IMR-90 (cell line): Measurements from ENCODE around the gene IRF5. TPM values are rescaled to one million over a fixed set of nuclear protein-coding genes. Genes with fewer than 3 reads are reported as not detected.

Experiments
- ATAC-seq: fragments of 200-7000 bp; cut with Tn5 transposase; 2 replicates; pipeline ENCODE4 v1.9.1; 2020; ENCODE audit warnings: low read depth, mild to moderate bottlenecking, moderate library complexity
- BruUV-seq: library from RNA; stranded (reverse); fragments of 400-500 nt; replicated peaks from 2 replicates; lab custom pipeline; 2021; lab: Mats Ljungman, UMichigan
- CTCF ChIA-PET: fragments of 300-600 bp; formaldehyde crosslinking; extraction: SDS; loops from one replicate; lab custom pipeline; 2021; ENCODE audit warnings: antibody characterized with exemption; lab: Yijun Ruan, JAX
- POLR2A ChIA-PET: fragments of 300-600 bp; sonication (Branson Sonifier 250); formaldehyde crosslinking; loops from one replicate; lab custom pipeline; 2022; ENCODE audit warnings: antibody characterized with exemption; ENCODE audit not compliant: unreplicated experiment; lab: Charles Lee
- DNase-seq: peaks from one replicate; pipeline ENCODE4 v3.0.0; 2013
- H2AFZ ChIP-seq: replicated peaks from 2 replicates; pipeline ENCODE3; 2013; ENCODE audit warnings: low read length, mild to moderate bottlenecking; ENCODE audit not compliant: poor library complexity
- H2AK5ac ChIP-seq: 2 replicates; pipeline ENCODE4 v1.6.1; 2013; ENCODE audit warnings: low read depth, low read length, inconsistent platforms
- H2AK9ac ChIP-seq: replicated peaks from 2 replicates; pipeline ENCODE3; 2013; ENCODE audit warnings: mild to moderate bottlenecking, low read depth, low read length, moderate library complexity; ENCODE audit not compliant: poor library complexity
- H2BK120ac ChIP-seq: 2 replicates; pipeline ENCODE4 v1.6.1; 2013; ENCODE audit warnings: low read depth, low read length, inconsistent platforms
- H2BK15ac ChIP-seq: 3 replicates; pipeline ENCODE4 v1.6.1; 2013; ENCODE audit warnings: low read depth, low read length, inconsistent platforms
- H2BK20ac ChIP-seq: 2 replicates; pipeline ENCODE4 v1.6.1; 2013; ENCODE audit warnings: low read depth, mild to moderate bottlenecking, inconsistent platforms, low read length, moderate library complexity
- H2BK5ac ChIP-seq: 2 replicates; pipeline ENCODE4 v1.6.1; 2013; ENCODE audit warnings: mild to moderate bottlenecking, low read depth, low read length, inconsistent platforms; ENCODE audit not compliant: poor library complexity, severe bottlenecking
- H3K14ac ChIP-seq: replicated peaks from 2 replicates; pipeline ENCODE4 v1.6.1; 2013; ENCODE audit warnings: low read depth, low read length, inconsistent platforms
- H3K18ac ChIP-seq: 2 replicates; pipeline ENCODE4 v1.6.1; 2013; ENCODE audit warnings: low read depth, low read length, control low read depth
- H3K23ac ChIP-seq: 2 replicates; pipeline ENCODE4 v1.6.1; 2013; ENCODE audit warnings: low read depth, low read length, inconsistent platforms
- H3K27ac ChIP-seq: 2 replicates; pipeline ENCODE4 v1.5.1; 2013; ENCODE audit warnings: mild to moderate bottlenecking, control low read depth, low read length; ENCODE audit not compliant: insufficient read depth
- H3K27me3 ChIP-seq: 2 replicates; pipeline ENCODE4 v1.6.1; 2013; ENCODE audit warnings: low read length; ENCODE audit not compliant: control insufficient read depth, insufficient read depth
- H3K36me3 ChIP-seq: 2 replicates; pipeline ENCODE4 v1.6.1; 2013; ENCODE audit warnings: low read length, mixed read lengths; ENCODE audit not compliant: control insufficient read depth, insufficient read depth
- H3K4ac ChIP-seq: 2 replicates; pipeline ENCODE4 v1.6.1; 2013; ENCODE audit warnings: low read depth, low read length, inconsistent platforms
- H3K4me1 ChIP-seq: 2 replicates; pipeline ENCODE4 v1.6.1; 2013; ENCODE audit warnings: low read length, mixed read lengths; ENCODE audit not compliant: control insufficient read depth, insufficient read depth
- H3K4me2 ChIP-seq: 2 replicates; pipeline ENCODE4 v1.6.1; 2013; ENCODE audit warnings: low read depth, mild to moderate bottlenecking, control low read depth, low read length, moderate library complexity
- H3K4me3 ChIP-seq: 2 replicates; pipeline ENCODE4 v1.5.1; 2013; ENCODE audit warnings: low read depth, mild to moderate bottlenecking, control low read depth, low read length, moderate library complexity; ENCODE audit not compliant: insufficient read depth
- H3K56ac ChIP-seq: 2 replicates; pipeline ENCODE4 v1.6.1; 2013; ENCODE audit warnings: low read length, inconsistent platforms; ENCODE audit not compliant: insufficient read depth; ENCODE audit errors: extremely low read depth
- H3K79me1 ChIP-seq, 2 experiments: 2 replicates each; pipeline ENCODE4 v1.6.1; 2013; ENCODE audit warnings: low read length in 2 of 2, inconsistent platforms in 1 of 2, low read depth in 1 of 2
- H3K9ac ChIP-seq: 2 replicates; pipeline ENCODE4 v1.6.1; 2013; ENCODE audit warnings: low read depth, low read length, control low read depth
- H3K9me1 ChIP-seq: 2 replicates; pipeline ENCODE4 v1.6.1; 2013; ENCODE audit warnings: low read length, inconsistent platforms; ENCODE audit not compliant: insufficient read depth
- H3K9me3 ChIP-seq: 2 replicates; pipeline ENCODE4 v1.6.1; 2013; ENCODE audit warnings: low read length; ENCODE audit not compliant: control insufficient read depth, insufficient read depth
- H4K20me1 ChIP-seq: 2 replicates; pipeline ENCODE4 v1.6.1; 2013; ENCODE audit warnings: low read length, inconsistent platforms; ENCODE audit not compliant: insufficient read depth
- H4K5ac ChIP-seq: 2 replicates; pipeline ENCODE4 v1.6.1; 2013; ENCODE audit warnings: mild to moderate bottlenecking, low read depth, low read length, control low read depth
- H4K8ac ChIP-seq, 2 experiments: 2 replicates each; pipeline ENCODE4 v1.6.1; 2013; ENCODE audit warnings: low read depth in 2 of 2, low read length in 2 of 2, control low read depth in 1 of 2, inconsistent platforms in 1 of 2
- H4K91ac ChIP-seq: 2 replicates; pipeline ENCODE4 v1.6.1; 2013; ENCODE audit warnings: low read depth, low read length, inconsistent platforms; ENCODE audit not compliant: insufficient read depth
- BHLHE40 ChIP-seq: fragments of 150-350 bp; IDR thresholded peaks from 2 replicates; pipeline ENCODE4 v1.6.1; 2016; ENCODE audit warnings: mild to moderate bottlenecking, low read depth, low read length
- CEBPB ChIP-seq: IDR thresholded peaks from 2 replicates; pipeline ENCODE4 v1.6.1; 2012; ENCODE audit warnings: low read depth, low read length, improper control_type of control experiment
- WGBS, 2 experiments: methylation state at CpG; one replicate each; pipeline versions ENCODE4 v1.1.5 to v1.1.7; 2013; ENCODE audit warnings: missing lambda C conversion rate in 2 of 2; ENCODE audit not compliant: insufficient read length in 1 of 2; ENCODE audit errors: extremely low coverage in 2 of 2; 5-methylcytosine and 5-hydroxymethylcytosine counted together
- dilution Hi-C: fragments of 300-500 bp; cut with HindIII; formaldehyde crosslinking; loops from one replicate; pipeline ENCODE4 v1.14.3; 2018; ENCODE audit warnings: low sequenced_read_pairs; ENCODE audit not compliant: unreplicated experiment
- in situ Hi-C: fragments of 300-500 bp; cut with MboI; formaldehyde crosslinking; loops from 3 replicates; pipeline ENCODE4 v1.14.3; 2019; ENCODE audit warnings: low sequenced_read_pairs, inconsistent platforms, mixed read lengths
- intact Hi-C: fragments of 100-400 bp; cut with micrococcal nuclease; formaldehyde crosslinking; loops from 2 replicates; pipeline ENCODE4 v1.10.0; 2022
- polyA plus RNA-seq, 3 experiments: library from polyadenylated mRNA; depleted of rRNA; stranded (reverse); fragments of >200 nt; gene quantifications; 2 replicates each; pipeline ENCODE4 v1.2.3, GENCODE V29; 2012; ENCODE audit warnings: low replicate concordance in 1 of 3
- total RNA-seq: library from RNA; depleted of rRNA; stranded (reverse); fragments of >200 nt; gene quantifications from 2 replicates; pipeline ENCODE4 v1.2.3, GENCODE V29; 2012

The IRF5 gene
- total and polyA plus RNA-seq, 2 of the 4 experiments (the other 2 are of a cell fraction), result 0.14 to 0.18 TPM

DNA sequence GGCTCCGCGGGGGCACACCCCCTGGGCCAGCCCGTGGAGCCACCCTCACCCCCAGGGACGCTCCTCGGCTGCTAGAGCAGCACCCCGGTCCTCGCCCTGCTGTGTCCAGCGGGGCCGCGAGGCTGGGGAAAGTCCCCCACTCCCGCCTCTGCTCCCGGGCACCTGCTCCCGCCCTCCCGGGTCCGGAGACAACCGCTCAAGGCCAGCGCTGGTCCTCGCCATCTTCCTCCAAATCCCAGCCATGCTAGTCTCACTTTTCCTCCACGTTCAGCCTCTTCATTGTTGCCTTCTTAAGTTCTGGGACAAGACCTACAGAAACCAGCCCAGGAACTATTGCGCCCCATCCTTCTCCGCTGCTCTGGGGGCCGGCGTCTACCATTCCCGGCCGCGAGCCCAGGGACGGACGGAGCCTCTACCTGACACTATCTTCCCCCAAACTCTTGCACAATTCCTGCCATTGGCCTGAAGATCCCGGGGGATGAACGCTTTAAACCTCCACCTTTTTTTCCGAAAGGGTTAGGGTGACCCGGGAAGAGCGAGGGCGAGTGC lies 22.4 kb upstream of the IRF5 start:
- Histone ChIP-seq H3K4me3 (0 out of 2 replicates have a peak overlapping the region, but pooled peaks have one; percentile 7), H3K27me3 (peaks cover 79% of the 10 kb centered on the region), H4K20me1 (0 out of 2 replicates have a peak, but pooled peaks cover 3% of the 10 kb centered on the region), H3K36me3 (no peaks in the 10 kb centered on the region), H2AFZ (no peak overlapping the region), H3K18ac (no peak overlapping the region), H3K14ac (no peak overlapping the region), H2BK15ac (no peak overlapping the region), H2BK20ac (no peak overlapping the region), H2AK5ac (no peak overlapping the region), H3K56ac (no peak overlapping the region), H2AK9ac (no peak overlapping the region), H3K4me2 (peak overlapping the region; percentile 73), H3K23ac (no peak overlapping the region), H3K9me1 (no peaks in the 10 kb centered on the region), H4K5ac (no peak overlapping the region), H3K4me1 (peaks cover 2% of the 10 kb centered on the region; the same call in 1 of the 2 replicates), H3K27ac (no peak overlapping the region), H3K4ac (no peak overlapping the region), H2BK120ac (no peak overlapping the region), H3K79me1 (no peaks in the 10 kb centered on the region), H2BK5ac (no peak overlapping the region), H3K9me3 (peaks cover 5% of the 10 kb centered on the region), H4K8ac (no peak overlapping the region), H4K91ac (no peak overlapping the region), H3K9ac (no peak overlapping the region)
- DNase-seq (no peak), ATAC-seq (no peak; the same call in 1 of the 2 replicates)
- TF ChIP-seq BHLHE40 (no peak), CEBPB (peak; percentile 20; the same call in 1 of the 2 replicates)
- BruUV-seq, result no TSS peak
- in situ Hi-C loops (no loop called here), dilution Hi-C loops (no loop called here), intact Hi-C loops (no loop called here)
- 1% methylated on average over 26 of the region's 34 CpGs; no CpG with 5 or more reads in 1 of the 2 experiments for WGBS, 2 experiments
- POLR2A ChIA-PET, result no interaction called here
- CTCF ChIA-PET, result no interaction called here
